CD14-positive monocyte (primary cell): ENCODE data around the gene ATPAF2. TPM values are rescaled to one million over a fixed set of nuclear protein-coding genes. Genes with fewer than 3 reads are reported as not detected.

Experiments
- DNase-seq, 3 donors: peaks; one replicate each; pipeline ENCODE4 v3.0.0-alpha.2; 2011 to 2022
- H2AFZ ChIP-seq: 2 replicates; pipeline ENCODE4 v1.6.0; 2012; ENCODE audit warnings: mild to moderate bottlenecking, low read depth, low read length, inconsistent platforms; ENCODE audit not compliant: insufficient read depth, poor library complexity, severe bottlenecking
- H3K27ac ChIP-seq, 2 donors: 1 replicate in 1 of 2; 2 replicates in 1 of 2; pipeline ENCODE4 v1.5.1; 2012 to 2013; ENCODE audit warnings: low read length in 2 of 2, control low read depth in 1 of 2, inconsistent platforms in 1 of 2, low read depth in 1 of 2, mild to moderate bottlenecking in 1 of 2
- H3K27me3 ChIP-seq, 2 donors: one replicate each; pipeline versions ENCODE4 v1.6.0 to v1.6.1; 2011 to 2013; ENCODE audit warnings: low read length in 2 of 2; ENCODE audit not compliant: control insufficient read depth in 2 of 2, insufficient read depth in 2 of 2
- H3K36me3 ChIP-seq, 2 donors: replicated peaks in 1 of 2; 1 replicate in 1 of 2; 2 replicates in 1 of 2; pipeline versions ENCODE4 v1.5.1 to v1.6.1; 2012 to 2013; ENCODE audit warnings: low read length in 2 of 2, control low read depth in 1 of 2, inconsistent platforms in 1 of 2, mild to moderate bottlenecking in 1 of 2; ENCODE audit not compliant: insufficient read depth in 2 of 2, control insufficient read depth in 1 of 2
- H3K4me1 ChIP-seq, 2 donors: 1 replicate in 1 of 2; 2 replicates in 1 of 2; pipeline versions ENCODE4 v1.5.1 to v1.6.1; 2012 to 2013; ENCODE audit warnings: low read length in 2 of 2, control low read depth in 1 of 2, inconsistent platforms in 1 of 2, mild to moderate bottlenecking in 1 of 2, moderate library complexity in 1 of 2; ENCODE audit not compliant: insufficient read depth in 2 of 2, control insufficient read depth in 1 of 2
- H3K4me2 ChIP-seq: replicated peaks from 2 replicates; pipeline ENCODE3; 2012; ENCODE audit warnings: low read length, moderate library complexity, mild to moderate bottlenecking; ENCODE audit not compliant: poor library complexity, severe bottlenecking; ENCODE audit errors: extremely low read depth
- H3K4me3 ChIP-seq, 3 experiments: fragments of 200-600 bp in 1 of 3; sonication (generic) in 1 of 3; replicated peaks in 1 of 3; 1 replicate in 2 of 3; 2 replicates in 1 of 3; pipeline ENCODE4 v1.5.1; 2011 to 2013; ENCODE audit warnings: low read length in 3 of 3, mild to moderate bottlenecking in 3 of 3, control low read depth in 2 of 3, low read depth in 2 of 3, inconsistent platforms in 1 of 3, moderate library complexity in 1 of 3
- H3K79me2 ChIP-seq: 2 replicates; pipeline ENCODE4 v1.6.0; 2012; ENCODE audit warnings: mild to moderate bottlenecking, control low read depth, inconsistent platforms, low read length, moderate library complexity; ENCODE audit not compliant: insufficient read depth
- H3K9ac ChIP-seq: 2 replicates; pipeline ENCODE4 v1.6.0; 2017; ENCODE audit warnings: low read length, mild to moderate bottlenecking; ENCODE audit not compliant: insufficient read depth, poor library complexity, severe bottlenecking
- H3K9me3 ChIP-seq, 2 donors: replicated peaks in 1 of 2; 1 replicate in 1 of 2; 2 replicates in 1 of 2; pipeline versions ENCODE4 v1.5.1 to v1.6.1; 2012 to 2013; ENCODE audit warnings: low read length in 2 of 2, control low read depth in 1 of 2; ENCODE audit not compliant: control insufficient read depth in 1 of 2, insufficient read depth in 1 of 2
- H4K20me1 ChIP-seq: 2 replicates; pipeline ENCODE4 v1.6.0; 2012; ENCODE audit warnings: mild to moderate bottlenecking, low read length, control low read depth, moderate library complexity; ENCODE audit not compliant: insufficient read depth
- H3K27ac Mint-ChIP-seq, 7 donors: one replicate each; pipeline ENCODE4 v1.8.0; 2020; ENCODE audit warnings: mild to moderate bottlenecking in 7 of 7, mixed read lengths in 7 of 7, moderate library complexity in 6 of 7, inconsistent platforms in 2 of 7
- H3K27me3 Mint-ChIP-seq, 3 donors: one replicate each; pipeline ENCODE4 v1.8.0; 2021 to 2022; ENCODE audit warnings: low read depth in 3 of 3, mild to moderate bottlenecking in 3 of 3, mixed read lengths in 3 of 3, moderate library complexity in 3 of 3, inconsistent platforms in 1 of 3
- H3K36me3 Mint-ChIP-seq, 2 donors: one replicate each; pipeline ENCODE4 v1.8.0; 2020; ENCODE audit warnings: mixed read lengths in 2 of 2, inconsistent platforms in 1 of 2, mild to moderate bottlenecking in 1 of 2
- H3K4me1 Mint-ChIP-seq: one replicate; pipeline ENCODE4 v1.8.0; 2020; ENCODE audit warnings: mild to moderate bottlenecking, mixed read lengths
- H3K4me3 Mint-ChIP-seq, 2 donors: one replicate each; pipeline ENCODE4 v1.8.0; 2020; ENCODE audit warnings: mild to moderate bottlenecking in 2 of 2, mixed read lengths in 2 of 2, moderate library complexity in 1 of 2
- H3K9me3 Mint-ChIP-seq, 7 donors: one replicate each; pipeline ENCODE4 v1.8.0; 2020 to 2022; ENCODE audit warnings: mixed read lengths in 7 of 7, mild to moderate bottlenecking in 6 of 7, moderate library complexity in 6 of 7, inconsistent platforms in 2 of 7
- CTCF ChIP-seq: fragments of 200-600 bp; IDR thresholded peaks from one replicate; pipeline ENCODE4 v1.8.0; 2022; ENCODE audit warnings: antibody characterized with exemption, mild to moderate bottlenecking
- WGBS: methylation state at CpG from one replicate; pipeline ENCODE4 v1.1.5; 2013; ENCODE audit warnings: missing lambda C conversion rate; ENCODE audit not compliant: insufficient coverage; 5-methylcytosine and 5-hydroxymethylcytosine counted together
- intact Hi-C, 2 donors: fragments of 100-400 bp; cut with micrococcal nuclease; formaldehyde crosslinking; loops; one replicate each; pipeline versions ENCODE4 v1.15.0 to v1.15.1; 2023
- polyA plus RNA-seq, 3 donors: library from polyadenylated mRNA; depleted of rRNA in 1 of 3; unstranded in 2 of 3; stranded (reverse) in 1 of 3; fragments of 300-500 nt in 2 of 3; fragments of >200 nt in 1 of 3; fragmentation: Illumina TruSeq in 2 of 3; gene quantifications; 1 replicate in 2 of 3; 2 replicates in 1 of 3; pipeline ENCODE4 v1.2.3, GENCODE V29; 2012 to 2021

ATPAF2 gene
- polyA plus RNA-seq, 3 donors = 41.3 to 50.8 (median 44.9) TPM

- H3K36me3 ChIP-seq = peaks cover 0 to 6% of the 10 kb centered on the region in 2 donors
- H3K4me3 ChIP-seq = no peak overlapping the region
- H4K20me1 ChIP-seq = no peaks in the 10 kb centered on the region
- peaks cover 0 to 10% (median 8%) of the 10 kb centered on the region in 3 donors for H3K27me3 Mint-ChIP-seq
- no peak overlapping the region for H3K4me2 ChIP-seq
- H3K36me3 Mint-ChIP-seq = peaks cover 1 to 4% of the 10 kb centered on the region in 2 donors
- no peaks in the 10 kb centered on the region for H3K9me3 Mint-ChIP-seq
- no peak overlapping the region for H3K4me3 Mint-ChIP-seq
- H3K27ac Mint-ChIP-seq = no peak overlapping the region
- no peaks in the 10 kb centered on the region for H3K79me2 ChIP-seq
- no peaks in the 10 kb centered on the region for H3K27me3 ChIP-seq
- H3K9ac ChIP-seq = no peak overlapping the region
- peaks cover 7% of the 10 kb centered on the region for H3K4me1 Mint-ChIP-seq
- no peak for TF ChIP-seq CTCF
- no peak for DNase-seq
- intact Hi-C loops = no loop called here
- peaks cover 0 to 6% of the 10 kb centered on the region in 2 donors for H3K4me1 ChIP-seq
- no peaks in the 10 kb centered on the region for H3K9me3 ChIP-seq
- no peak overlapping the region for H3K27ac ChIP-seq
- H2AFZ ChIP-seq = no peak overlapping the region
Observed at GRCh38 chr17:18071751-18072150, 32.8 kb upstream of the ATPAF2 start.

GRCh38 chr17:18070861-18071340 lies 31.9 kb upstream of the ATPAF2 start:
- peaks cover 0 to 10% (median 6%) of the 10 kb centered on the region in 3 donors for H3K27me3 Mint-ChIP-seq
- Histone ChIP-seq H3K4me1 (peaks cover 0 to 6% of the 10 kb centered on the region in 2 donors), H3K4me2 (no peak overlapping the region), H4K20me1 (no peaks in the 10 kb centered on the region), H3K4me3 (no peak overlapping the region), H3K79me2 (no peaks in the 10 kb centered on the region), H3K9me3 (no peaks in the 10 kb centered on the region), H3K9ac (no peak overlapping the region), H3K36me3 (peaks cover 0 to 15% of the 10 kb centered on the region in 2 donors), H3K27ac (no peak overlapping the region), H2AFZ (no peak overlapping the region), H3K27me3 (no peaks in the 10 kb centered on the region)
- peaks cover 7% of the 10 kb centered on the region for H3K4me1 Mint-ChIP-seq
- peaks cover 9 to 10% of the 10 kb centered on the region in 2 donors for H3K36me3 Mint-ChIP-seq
- 27% methylated on average over 6 of the region's 8 CpGs for WGBS
- DNase-seq = no peak
- H3K27ac Mint-ChIP-seq = peak overlapping the region in 1 of 7 donors; percentile 75
- no peaks in the 10 kb centered on the region for H3K9me3 Mint-ChIP-seq
- no peak overlapping the region for H3K4me3 Mint-ChIP-seq
- no peak for TF ChIP-seq CTCF
- intact Hi-C loops = no loop called here
